Measurements from ENCODE around the gene PKP3. TPM values are rescaled to one million over a fixed set of nuclear protein-coding genes. Genes with fewer than 3 reads are reported as not detected.
"Not testable (repeated sequence)": the region's sequence is repeated elsewhere in the genome, so short reads cannot be mapped to it uniquely, and the experiment has no call there.

Gene PKP3
- total RNA-seq, 1 donor from 2014 or later, result 0.32 TPM

DNA sequence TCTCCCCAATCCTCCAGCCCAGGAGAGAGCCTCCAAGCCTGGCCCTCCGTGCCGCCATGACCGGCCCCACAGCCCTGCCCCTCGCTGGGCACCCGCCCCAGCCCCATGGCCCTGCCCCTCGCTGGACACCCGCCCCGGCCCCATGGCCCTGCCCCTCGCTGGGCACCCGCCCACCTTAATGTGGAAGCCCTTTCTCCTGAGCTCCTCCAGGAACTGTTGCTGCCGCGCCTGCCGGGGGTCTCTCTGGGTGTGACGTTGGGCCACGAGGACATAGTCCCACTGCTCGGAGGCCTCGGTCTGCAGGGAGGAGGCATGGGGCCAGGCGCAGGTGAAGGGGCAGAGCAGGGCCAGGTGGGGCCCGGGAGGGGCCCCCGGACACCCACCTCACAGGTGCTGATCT, 39.6 kb downstream of the PKP3 start:
- intact Hi-C loops (cut with DNase I), result no loop called here
- no peak for ATAC-seq
- DNase-seq (ENCODE audit: missing footprints), result peak; percentile 62

DNA sequence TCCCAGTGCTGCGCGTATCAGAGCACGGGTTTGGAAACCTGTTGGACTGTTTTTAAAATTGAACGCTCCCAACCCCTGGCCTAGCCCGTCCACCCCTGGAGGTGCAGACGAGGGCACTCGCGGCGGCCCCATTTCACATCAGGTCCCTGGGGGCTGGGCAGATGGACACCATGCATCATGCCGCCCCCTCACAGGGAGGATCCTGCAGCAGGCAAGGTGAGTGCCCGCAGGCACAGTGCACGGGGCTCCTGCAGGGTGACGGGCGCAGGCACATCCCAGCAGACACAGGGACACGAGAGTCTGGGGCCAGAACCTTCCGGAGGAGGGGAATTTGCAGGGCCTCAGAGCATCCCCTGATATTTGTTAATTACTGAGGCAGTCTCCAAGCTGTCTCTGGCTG, 40.5 kb downstream of the PKP3 start:
- intact Hi-C loops (cut with DNase I), result no loop called here
- DNase-seq (ENCODE audit: missing footprints), result peak; percentile 37
- ATAC-seq, result no peak

DNA sequence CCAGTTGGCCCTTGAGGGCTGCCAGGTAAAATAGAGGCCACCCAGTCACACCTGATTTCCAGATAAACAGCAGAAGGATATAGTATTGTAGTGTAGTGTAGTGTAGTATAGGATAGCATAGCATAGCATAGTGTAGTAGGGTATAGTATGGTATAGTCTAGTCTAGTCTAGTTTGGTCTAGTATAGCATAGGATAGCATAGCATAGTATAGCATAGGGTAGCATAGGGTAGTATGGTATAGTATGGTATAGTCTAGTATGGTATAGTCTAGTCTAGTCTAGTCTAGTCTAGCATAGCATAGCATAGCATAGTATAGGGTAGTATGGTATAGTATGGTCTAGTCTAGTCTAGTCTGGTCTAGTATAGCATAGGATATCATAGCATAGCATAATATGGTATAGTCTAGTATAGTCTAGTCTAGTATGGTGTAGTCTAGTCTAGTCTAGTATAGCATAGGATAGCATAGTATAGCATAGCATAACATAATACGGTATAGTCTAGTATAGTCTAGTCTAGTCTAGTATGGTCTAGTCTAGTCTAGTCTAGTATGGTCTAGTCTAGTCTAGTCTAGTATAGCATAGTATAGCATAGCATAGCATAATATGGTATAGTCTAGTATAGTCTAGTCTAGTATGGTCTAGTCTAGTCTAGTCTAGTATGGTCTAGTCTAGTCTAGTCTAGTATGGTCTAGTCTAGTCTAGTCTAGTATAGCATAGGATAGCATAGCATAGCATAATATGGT, 41.2 kb downstream of the PKP3 start:
- intact Hi-C loops (cut with DNase I); ATAC-seq; DNase-seq (ENCODE audit: missing footprints): not testable (repeated sequence)

DNA sequence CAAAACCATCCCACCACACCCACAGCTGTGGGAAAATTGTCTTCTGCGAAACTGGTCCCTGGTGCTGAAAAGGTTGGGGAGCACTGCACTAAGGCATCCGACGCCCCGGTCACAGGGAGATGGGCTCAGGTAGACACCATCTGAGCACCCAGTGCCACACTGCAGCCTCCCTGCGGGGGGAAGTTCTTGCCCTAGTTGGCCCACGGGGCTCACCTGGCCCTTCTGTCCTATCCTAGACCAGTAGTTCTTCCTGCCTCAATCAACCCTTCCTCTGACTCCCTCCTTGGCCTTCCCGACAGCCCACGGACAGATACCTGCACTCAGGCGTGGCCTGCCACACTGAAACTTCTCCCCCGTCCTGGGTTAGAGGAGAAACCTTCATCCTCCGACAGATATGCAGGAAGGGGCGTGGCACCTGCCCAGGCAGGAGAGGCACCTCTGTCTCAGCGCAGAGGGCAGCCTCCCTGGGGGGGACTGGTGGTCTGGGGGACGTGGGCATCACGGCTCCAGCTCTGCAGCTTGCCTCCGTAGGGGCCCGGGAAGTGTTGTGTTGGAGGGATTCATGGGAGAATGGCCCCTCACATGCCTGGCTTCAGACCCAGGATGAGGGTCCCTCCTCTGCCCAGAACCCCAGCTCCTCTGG, 43.3 kb downstream of the PKP3 start:
- intact Hi-C loops (cut with DNase I), result no loop called here
- DNase-seq (ENCODE audit: missing footprints) (peak; percentile 45), ATAC-seq (no peak)

DNA sequence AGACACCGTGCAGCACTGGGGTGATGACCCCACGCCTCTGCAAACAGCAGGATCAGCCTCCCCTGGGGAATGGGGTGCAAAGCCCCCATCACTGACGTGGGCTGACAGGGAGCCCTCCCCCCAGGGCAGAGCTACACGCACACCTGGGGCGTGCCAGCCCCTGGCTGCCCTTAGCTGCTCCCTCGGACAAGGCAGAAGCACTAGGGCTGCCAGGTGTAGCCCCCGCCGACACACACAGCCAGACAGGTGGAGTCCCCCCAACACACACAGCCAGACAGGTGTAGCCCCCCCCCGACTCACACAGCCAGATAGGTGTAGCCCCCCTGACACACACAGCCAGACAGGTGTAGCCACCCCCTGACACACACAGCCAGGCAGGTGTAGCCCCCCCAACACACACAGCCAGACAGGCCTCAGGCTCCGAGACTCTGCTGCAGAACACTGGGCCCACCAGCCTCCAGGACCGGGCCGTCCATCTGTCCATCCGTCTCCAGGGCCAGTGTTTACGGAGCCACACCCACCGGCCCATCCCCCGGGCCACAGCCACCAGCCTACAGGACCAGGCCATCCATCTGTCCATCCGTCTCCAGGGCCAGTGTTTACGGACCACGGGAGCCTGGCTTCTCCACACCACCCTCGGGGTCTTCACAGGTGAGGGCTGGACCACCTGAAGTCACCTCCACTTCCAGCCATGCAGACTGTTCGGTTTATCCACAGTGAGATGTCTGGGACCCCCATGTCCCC, 44.3 kb downstream of the PKP3 start:
- ATAC-seq (no peak), DNase-seq (ENCODE audit: missing footprints) (peak; percentile 57)
- intact Hi-C loops (cut with DNase I), result no loop called here

DNA sequence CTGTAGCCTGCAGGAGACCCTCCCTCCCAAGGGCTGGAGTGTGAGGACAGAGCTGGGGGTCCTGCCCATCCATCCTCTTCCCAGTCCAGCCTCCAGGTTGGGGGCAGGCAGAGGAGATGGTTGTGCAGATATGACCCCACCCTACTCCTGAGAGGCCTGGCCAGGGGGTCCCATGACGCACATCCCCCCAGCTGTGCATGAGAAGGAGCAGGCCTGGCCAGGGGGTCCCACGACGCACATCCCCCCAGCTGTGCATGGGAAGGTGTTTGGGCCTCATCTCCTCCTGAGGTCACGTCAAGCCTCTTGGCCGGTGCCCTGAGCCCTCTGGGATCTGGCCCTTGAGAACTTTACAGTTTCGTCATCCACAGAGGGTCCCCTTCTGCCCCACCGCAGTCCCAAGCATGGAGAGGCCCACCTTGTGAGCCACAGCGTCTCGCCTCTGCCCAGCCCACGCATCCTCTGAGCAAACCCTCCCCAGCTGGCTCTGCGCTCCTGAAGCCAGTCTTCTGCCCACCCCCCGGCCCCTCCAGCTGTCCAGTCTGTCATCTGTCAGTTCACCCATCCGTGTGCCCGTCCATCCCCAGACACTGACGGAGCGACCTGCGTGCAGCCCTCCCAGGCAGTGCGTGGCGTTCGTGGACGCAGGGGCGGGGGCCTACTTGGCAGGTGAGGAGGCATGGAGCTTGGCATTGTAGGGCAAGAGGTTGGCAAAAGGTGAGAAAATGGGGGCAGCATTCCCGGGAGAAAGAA, 45.5 kb downstream of the PKP3 start:
- peak; percentile 31 for DNase-seq (ENCODE audit: missing footprints)
- no peak for ATAC-seq
- intact Hi-C loops (cut with DNase I), result no loop called here

DNA sequence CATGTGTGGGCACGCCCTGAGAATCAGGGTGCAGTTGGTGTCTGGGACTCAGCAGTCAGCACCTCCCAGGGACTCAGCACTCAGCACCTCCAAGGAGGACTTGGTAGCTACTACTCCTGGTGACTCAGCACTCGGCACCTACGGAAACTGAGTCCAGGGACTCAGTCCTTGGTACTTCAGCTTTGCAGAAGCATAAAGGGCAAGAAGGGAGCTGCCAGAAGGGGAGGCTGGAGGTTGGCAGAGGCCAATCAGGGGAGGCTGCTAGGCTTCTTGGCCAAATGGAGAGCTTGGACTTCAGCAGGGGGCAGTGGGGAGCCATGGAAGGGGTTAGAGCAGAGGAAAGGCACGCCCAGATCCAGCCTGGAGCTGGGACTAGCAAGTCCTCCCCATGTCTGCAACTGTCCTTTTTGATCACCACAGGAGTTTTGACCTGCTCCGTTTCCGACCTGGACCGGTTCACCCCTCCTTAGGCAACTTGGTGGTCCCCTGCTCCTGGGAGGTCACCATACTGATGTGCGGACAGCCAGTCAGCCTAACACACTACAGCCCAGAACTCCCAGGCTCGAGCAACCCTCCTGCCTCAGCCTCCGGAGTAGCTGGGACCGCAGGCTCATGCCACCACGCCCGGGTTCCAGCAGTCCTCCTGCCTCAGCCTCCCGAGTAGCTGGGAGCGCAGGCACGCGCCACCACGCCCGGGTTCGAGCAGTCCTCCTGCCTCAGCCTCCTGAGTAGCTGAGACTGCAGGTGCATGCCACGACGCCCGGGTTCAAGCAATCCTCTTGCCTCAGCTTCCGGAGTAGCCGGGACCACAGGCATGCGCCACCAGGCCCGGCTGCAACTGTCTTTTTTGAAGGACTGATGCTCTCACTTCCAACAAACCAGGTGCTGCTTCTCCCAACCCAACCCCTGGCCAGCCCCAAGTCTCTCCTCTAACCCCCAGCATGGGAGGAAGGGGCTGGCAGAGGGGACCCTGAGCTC, 46.3 kb downstream of the PKP3 start:
- ATAC-seq, result no peak
- intact Hi-C loops (cut with DNase I), result no loop called here
- DNase-seq (ENCODE audit: missing footprints), result peak; percentile 68

DNA sequence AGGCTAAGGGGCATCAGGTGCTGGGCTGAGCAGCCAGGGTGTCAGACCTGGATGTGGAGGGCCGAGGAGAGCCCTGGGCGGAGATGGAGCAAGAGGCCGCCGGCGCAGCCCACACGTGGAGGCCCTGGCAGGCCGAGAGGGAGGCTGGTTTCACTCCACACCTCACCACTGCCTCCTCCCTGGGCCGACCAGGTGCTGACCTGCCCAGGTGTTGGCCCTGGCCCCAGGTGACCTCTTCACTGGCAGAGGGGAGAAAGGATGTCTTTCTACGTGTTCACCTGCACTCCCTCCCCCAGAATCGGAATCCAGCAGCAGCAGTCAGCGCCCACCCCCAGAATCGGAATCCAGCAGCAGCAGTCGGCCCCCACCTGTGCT, 47.0 kb downstream of the PKP3 start:
- ATAC-seq (no peak), DNase-seq (ENCODE audit: missing footprints) (no peak)
- intact Hi-C loops (cut with DNase I), result no loop called here

DNA sequence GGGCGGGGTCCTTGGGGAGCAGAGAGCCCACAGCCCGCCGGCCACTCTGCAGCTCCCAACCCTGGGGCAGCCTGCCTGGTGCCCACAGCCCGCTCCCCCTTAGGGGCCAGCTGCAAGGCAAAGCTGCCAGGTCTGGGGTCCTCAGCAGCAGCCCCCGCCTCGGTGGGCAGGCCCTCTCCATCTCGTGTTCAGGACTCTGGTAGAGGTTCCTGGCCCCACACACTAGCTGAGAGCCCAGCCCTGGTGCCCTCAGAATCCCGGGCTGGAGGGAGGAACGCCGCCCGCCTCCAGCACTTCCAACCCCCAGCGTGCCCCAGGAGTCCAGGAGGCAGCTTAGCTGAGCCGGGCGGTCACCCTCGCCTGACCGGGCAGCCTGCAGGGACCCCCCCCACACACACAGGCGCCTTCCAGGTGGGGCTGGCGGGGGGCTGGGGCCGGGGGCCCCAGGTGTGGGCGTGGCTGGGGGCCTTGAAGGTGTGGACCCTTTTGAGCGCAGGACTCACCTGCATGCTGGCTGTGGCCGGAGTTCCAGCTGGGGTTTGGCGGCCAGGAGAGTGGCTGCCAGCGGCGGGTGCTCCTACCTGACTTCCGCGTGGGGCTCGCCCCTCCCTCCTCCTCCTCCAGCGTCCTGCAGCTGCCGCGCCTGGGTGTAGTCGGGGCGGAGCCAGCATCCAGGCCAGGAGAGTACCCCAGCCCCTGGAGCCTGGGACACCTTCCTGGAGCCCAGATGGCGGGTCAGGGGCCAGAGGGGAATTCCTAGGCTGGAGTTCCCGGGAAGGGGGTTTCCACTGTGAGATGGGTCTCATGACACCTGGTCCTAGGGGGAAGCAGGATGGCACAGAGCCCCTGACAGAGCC, 47.6 kb downstream of the PKP3 start, which contains the start of gene ANO9:
TSS of gene ANO9 (minus strand) at position 594 of the 857 bp plus-strand sequence. CDS start at position 509, 85 bp downstream.
- ATAC-seq (no peak), DNase-seq (ENCODE audit: missing footprints) (no peak)
- intact Hi-C loops (cut with DNase I), result no loop called here

DNA sequence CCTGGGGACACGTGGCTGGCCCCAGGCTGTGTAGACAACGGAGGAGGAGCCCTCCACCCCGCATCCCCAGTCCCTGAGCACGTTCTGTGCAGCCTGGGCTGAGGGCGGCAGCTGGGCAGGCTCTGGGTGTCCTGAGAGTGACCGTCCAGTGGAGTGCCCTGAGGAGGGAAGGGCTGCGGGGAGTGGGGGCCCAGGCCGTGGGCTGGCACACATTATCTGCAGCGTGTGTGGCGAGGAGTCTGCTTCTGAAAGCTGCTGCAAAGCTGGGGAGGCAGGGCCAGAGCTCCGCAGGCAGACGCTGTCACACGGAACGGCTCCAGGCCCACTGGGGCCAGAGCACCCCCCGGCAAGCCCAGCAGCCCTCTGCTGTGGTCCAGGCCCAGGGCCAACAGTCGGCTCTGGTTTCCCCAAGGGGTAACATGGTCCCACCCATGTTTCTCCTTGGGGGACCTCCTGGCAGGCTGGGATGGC, 48.6 kb downstream of the PKP3 start:
- DNase-seq (ENCODE audit: missing footprints) (no peak), ATAC-seq (no peak)
- intact Hi-C loops (cut with DNase I), result no loop called here

DNA sequence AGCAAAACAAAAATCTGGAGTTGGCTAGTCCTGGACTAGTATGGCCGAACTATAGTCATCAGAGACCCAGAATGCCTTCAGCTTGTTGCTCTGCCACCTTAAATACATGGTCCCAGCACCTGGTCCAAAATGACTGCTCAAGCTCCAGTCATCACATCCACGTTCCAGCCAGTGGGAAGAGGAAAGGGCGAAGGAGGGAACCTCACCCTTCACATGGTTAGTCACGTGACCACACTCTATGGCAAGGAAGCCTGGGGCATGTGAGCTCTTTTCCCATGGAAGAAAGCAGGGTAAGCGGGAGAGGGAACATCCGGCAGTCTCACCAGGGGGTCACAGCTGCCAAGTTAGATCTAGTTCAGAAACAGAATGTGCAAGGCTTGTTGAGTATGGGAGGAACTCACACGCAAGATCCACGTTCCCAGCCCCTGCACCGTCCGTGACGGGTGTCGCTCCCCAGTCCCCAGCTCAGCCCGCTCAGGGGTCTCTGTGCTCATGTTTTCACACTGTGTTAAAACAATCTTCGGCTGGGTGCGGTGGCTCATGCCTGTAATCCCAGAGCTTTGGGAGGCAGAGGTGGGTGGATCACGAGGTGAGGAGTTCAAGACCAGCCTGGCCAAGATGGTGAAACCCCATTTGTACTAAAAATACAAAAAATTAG, 49.7 kb downstream of the PKP3 start:
- no peak for DNase-seq (ENCODE audit: missing footprints)
- ATAC-seq, result no peak
- intact Hi-C loops (cut with DNase I), result no loop called here

DNA sequence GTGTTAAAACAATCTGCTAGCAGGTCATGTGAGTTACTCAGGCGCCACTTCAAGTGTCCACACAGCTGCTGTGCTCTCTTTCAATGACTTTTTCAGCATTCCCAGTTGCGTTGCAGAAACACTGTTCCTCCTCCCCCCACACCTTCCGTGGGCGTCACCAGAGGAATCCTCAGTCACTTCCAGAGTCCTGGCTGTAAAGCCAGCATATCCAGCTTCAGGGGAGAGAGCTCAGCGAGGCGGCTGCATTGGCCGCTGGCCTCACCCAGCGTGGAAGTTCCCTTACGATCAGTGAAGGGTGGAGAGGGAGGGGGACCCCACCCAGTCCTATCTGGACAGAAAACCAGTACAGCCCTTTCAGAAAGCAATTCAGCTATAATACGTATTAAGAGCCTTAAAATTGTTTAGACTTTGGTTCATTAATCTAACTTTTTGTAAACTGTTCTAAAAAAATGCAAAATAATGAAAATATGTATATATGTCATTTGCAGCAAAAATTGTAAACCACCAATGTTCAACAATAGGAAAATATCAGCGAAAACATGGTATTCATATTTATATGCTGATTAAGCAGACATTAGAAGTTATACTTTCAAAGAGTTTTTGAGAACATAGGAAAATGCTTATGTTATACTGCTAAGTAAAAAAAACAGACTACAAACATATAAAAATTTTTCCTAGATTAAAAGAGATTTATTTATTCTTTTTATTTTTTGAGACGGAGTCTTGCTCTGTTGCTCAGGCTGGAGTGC, 50.6 kb downstream of the PKP3 start:
- DNase-seq (ENCODE audit: missing footprints) (no peak), ATAC-seq (no peak)
- intact Hi-C loops (cut with DNase I), result loop anchor here (5.0 kb wide), 1 partner anchor 137 kb away; the partner anchor contains the start of gene IFITM2

DNA sequence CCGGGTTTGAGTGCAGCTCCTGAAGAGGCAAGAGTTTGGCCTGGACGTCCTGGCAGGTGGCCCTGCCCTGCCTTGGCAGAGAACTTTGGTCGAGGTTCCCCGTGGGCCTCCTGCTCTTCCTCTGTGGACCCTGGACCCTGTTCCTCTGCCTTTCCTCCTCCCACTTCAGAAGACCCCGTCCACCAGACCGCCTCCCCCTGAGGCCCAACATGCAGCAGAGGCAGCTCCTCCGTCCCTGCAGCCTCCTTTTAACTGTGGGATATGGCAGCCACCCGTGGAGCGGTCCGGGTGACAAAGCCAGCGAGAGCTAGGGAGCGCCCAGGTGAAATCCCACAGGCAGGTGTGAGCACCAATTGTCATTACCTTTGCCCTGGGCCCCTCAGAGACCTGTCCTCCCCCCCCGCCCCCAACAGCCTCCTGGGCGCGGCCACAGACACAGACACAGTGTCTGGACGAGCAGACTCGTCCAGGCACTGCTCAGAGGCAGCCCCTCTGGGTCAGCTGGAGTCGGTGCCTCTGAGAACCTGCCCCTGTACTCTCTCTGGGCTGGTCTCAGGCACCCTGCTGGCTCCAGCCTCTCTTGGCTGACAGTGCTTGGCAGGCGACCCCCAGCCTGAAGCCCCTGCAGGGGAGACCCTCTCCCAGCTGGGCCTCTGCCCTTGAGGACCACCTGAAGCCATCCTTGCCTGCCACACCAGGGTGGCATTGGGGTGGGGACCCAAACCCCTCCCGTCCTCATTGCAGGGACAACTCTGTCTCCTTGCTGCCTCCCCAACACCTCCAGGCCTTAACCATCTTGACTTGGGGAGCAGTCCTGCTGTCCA, 52.0 kb downstream of the PKP3 start:
- DNase-seq (ENCODE audit: missing footprints) (no peak), ATAC-seq (no peak)
- intact Hi-C loops (cut with DNase I), result loop anchor here (5.0 kb wide), 1 partner anchor 139 kb away; the partner anchor contains the start of gene IFITM2

DNA sequence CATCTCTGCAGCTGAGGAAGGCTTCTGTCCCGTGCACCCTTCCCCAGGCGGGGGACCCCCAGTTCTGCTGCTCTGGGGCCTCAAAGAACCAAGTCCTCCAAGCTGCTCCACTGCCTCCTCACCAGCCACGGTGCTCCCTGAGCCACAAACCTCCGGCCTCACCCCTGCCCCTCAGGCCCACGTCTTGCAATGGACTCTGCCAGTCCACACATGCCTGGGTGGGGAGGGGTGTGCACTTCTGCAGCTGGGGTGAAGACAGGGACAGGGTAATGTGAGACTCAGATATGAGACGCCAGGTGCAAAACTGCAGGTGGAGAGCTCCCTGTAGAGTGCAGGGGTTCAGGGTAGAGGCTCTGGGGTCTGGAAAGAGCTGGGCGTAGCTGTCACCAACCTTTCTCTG, 52.9 kb downstream of the PKP3 start:
- DNase-seq (ENCODE audit: missing footprints) (no peak), ATAC-seq (no peak)
- intact Hi-C loops (cut with DNase I), result loop anchor here (5.0 kb wide), 1 partner anchor 140 kb away; the partner anchor contains the start of gene IFITM2
